Stimulated activated CD4-positive, alpha-beta T cell treated with anti-CD3 and anti-CD28 coated beads, Interleukin-1b, Interleukin-23, amount 100 ng/mL, for 24 hours (primary cell): ENCODE measurements around the gene AGAP2.

Experiments used
- DNase-seq, 4 experiments: peaks; one replicate each; pipeline ENCODE4 v3.0.0-alpha.2; 2020; ENCODE audit warnings: low read depth in 4 of 4, low spot score in 1 of 4

Gene AGAP2

DNA sequence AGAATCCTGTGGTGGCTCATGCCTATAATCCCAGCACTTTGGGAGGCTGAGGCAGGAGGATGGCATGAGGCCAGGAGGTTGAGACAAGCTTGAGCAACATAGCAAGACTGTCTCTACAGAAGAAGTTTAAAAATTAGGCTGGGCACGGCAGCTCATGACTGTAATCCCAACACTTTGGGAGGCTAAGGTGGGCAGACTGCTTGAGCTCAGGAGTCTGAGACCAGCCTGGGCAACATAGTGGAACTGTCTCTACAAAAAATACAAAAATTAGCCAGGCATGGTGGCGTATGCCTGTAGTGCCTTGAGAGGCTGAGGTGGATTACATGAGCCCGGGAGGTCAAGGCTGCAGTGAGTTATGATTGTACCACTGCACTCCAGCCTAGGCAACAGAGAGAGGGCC is 29.3 kb upstream of the AGAP2 start:
- DNase-seq, result no peak

DNA sequence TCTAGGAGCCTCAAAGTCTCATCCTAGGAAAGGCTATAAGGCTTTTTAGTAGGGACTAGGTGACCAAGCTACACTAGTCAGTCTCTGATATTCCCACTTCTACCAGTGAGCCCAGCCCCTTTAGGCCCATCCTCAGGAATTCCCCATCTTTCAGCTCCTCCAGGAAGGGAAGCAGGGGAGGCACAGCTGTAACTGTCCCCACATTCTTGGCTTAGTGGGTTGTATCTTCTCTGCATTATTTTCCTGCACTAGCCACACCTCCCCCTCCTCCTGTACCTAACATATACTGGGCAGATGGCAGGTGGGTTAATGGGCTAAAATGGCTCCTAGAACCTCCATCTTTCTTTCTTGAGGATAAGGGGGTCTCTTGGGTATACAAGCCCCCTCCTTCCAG is 28.8 kb upstream of the AGAP2 start:
- DNase-seq, result no peak

DNA sequence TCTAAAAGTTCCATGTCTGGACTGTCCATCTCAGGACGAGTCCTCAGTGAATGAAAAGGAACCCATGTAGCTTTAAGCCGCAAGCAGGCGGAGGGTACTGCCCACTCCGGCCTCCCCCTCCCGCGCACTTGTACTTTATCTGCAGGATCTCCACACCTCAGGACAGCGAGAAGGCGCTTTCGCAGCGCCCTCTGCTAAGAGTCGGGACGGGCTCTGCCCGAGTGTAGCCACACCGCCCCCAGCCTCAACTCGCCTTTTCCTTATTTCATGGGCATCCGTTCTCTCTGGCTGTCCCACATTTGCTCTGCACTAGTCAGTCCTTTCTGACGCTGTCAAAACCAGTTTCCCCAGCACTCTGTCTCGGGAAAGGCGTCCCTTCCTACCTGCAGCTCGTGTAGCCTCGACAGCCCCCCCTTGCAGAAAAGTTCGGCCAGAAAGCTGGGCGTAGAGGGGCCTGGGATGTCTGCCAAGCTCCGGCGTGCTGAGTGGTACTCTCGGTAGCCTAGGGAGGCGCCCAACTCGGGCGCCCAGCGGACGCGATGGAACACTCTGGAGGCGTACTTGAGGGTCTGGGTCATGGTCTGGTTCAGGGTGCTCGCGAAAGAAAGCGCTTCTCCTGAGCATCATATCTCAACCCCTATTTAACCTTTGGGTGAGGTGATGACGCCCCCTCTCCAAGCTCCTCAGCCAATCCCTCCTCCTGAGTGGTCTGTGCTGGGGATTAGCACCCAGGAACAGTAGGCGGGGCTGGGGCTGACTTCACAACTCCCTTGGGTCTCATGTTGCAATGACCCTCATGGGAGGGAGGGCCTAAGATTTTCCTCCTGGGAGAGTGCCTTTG is 28.1 kb upstream of the AGAP2 start, which contains the start of gene CYP27B1:
Gene CYP27B1 (minus strand): TSS at position 615 of the 841 bp plus-strand sequence. CDS start 37 bp downstream, at position 578.
- DNase-seq, result no peak

DNA sequence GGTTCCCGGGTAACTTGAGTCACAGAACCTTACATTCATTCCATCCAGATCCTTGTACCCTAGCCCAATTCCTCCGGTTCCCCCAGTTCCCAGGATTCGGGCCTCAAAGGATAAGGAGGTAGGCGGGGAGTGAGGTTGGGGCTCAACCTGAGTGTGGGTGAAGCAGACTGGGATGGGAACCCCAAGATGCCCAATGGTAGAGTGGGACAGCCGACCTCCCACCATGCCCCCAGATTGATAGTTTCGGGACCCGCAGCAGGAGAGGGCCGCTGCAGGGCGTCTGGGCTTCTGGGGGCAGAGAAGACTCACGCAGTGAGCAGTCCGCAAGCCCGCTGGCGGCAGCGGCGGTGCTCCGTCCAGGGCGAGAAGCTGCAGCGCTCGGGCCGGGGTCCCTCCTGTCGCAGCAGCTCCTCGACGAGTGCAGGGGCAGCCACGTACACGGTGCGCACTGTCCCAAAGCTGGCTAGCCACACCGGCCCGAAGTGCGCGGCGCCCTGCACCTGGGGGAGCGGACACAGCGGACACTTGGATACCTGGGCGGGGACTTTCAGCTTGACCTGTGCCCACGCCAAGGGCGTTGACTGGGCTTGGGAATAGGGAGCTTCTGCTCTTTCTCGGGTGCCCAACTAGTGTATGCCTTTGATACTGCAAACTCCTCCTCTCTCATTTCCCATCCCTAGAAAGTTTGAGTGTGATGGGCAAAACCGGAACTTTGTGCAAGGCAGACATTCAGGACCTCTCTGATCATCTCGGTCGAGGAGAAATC is 27.3 kb upstream of the AGAP2 start:
- DNase-seq, result no peak

DNA sequence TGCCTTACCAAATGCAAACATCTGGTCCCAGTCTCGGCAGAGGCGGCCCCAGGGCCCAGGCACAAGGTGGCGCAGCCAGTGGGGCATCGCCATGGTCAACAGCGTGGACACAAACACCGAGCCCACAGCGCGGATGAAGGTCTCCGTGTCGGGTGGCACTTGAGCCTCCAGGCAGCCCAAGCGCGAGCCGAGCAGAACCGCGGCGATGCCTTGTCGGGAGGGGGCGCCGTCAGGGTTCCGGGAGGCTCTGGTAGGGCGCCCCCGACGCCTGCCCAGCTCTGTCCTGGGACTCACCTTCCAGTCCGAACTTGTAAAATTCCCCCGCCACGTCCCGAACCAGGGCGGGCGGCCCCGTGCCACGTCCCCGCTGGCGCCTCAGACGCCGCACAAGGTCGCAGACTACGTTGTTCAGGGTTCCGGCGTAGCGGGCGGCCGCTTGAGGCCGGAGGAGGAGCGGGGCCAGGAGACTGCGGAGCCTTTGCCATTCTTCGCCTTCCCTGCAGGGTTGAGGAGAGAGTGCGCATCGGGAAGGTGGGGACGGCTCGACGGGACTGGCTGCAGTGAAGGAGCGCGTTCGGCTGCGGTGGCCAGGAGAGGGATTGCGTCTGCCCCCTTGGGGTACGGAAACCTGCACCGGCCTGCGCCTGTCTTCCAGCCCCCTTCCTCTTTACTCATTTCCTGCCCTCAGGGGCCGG is 26.6 kb upstream of the AGAP2 start:
- peak in 3 of 4 experiments; percentile 38 to 64 (median 45) for DNase-seq

DNA sequence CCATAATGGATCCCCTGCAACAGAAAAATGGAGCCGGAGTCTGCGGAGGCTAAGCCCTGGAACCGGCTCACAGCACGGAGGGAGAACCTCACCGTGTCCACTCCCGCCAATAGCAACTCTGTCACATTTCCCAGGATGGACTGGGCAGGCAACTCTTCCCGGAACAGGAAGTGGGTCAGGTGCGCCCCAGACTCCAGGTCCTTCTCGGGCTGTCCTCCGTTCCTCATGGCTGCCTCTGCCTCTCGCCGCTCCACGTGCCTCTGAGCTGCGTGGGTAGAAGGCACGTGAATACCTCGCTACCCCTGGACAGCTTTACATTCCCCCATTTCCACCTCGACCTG is 26.1 kb upstream of the AGAP2 start:
- DNase-seq, result no peak

DNA sequence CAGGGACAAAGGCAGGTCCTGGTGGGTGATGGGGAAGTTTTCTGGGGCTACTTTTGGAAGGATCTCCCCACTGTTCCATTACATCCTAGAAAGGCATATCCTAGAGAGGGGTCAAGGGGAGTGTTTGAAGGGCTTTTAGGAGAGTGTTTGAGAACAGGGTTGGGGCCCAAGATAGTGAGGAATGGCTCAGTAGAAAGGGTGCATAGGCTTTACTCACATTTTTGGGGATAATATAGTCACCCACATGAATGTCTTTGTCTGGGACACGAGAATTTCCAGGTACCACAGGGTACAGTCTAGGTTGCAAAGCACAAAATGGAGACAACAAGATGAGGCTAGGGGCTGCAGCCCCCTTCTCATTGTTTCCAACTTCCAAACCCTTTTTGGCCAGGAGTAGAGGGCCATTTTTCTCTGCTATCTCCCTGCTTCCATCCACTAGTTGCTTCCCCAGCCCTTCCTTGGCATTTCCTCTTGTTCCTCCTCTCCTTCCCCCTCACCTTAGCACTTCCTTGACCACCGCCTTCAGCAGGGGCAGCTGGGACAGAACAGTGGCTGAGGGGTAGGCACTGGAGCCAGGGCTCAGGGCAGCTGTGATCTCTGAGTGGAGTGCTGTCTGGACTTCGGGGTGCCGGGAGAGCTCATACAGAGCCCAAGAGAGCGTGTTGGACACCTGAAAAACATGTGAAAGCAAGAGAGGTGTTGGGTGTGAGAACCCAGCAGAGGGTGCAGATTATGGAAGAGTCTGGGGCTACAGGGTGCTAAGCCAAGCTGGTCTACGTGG is 25.5 kb upstream of the AGAP2 start:
- no peak for DNase-seq

DNA sequence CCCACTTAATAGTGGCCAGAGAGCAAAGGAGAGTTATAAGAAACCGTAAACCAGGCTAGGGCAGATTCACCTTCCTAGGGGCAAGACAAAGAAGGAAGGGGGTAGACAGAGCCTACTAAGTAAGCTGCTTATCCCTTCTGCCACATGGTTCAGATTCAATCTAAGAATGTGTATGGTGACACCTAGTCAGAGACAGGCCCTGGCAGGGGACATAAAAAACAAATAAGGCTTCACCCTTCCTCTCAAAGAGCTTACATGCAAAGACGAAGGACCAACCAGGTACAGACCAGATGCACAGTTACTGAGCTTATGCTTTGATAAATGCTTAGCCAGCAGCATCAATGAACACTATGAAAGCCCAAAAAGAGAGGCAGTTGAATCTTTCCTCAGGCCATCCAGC is 23.9 kb upstream of the AGAP2 start:
- DNase-seq, result no peak

DNA sequence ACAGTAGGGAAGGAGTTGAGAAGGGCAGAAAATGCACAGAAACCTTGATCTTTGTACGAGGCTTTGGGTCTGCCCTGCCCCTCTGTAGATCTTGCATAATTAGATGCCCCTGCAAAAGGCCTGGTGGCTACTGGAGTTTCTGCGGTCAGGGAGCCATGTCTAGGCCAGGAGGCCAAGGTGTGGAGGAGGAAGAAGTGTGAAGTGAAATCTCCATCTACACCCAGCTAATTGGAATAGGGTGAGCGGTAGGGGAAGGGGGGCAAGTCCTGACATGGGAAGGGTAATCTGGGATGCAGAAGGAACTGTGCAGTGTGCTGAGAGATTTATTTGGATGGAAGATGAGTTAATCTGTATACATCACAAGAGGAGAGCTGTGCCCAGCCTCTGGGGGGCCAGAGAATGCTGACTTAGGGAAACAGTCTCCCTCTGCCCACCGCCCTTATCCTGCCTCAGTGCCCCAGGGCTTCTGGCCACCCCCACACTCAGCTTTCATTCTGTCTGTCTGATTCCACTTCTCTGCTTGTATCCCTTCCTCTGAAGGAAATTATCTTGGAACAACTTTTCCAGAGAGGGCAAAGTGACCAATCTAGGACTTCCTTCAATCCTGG is 23.0 kb upstream of the AGAP2 start:
- DNase-seq, result no peak

DNA sequence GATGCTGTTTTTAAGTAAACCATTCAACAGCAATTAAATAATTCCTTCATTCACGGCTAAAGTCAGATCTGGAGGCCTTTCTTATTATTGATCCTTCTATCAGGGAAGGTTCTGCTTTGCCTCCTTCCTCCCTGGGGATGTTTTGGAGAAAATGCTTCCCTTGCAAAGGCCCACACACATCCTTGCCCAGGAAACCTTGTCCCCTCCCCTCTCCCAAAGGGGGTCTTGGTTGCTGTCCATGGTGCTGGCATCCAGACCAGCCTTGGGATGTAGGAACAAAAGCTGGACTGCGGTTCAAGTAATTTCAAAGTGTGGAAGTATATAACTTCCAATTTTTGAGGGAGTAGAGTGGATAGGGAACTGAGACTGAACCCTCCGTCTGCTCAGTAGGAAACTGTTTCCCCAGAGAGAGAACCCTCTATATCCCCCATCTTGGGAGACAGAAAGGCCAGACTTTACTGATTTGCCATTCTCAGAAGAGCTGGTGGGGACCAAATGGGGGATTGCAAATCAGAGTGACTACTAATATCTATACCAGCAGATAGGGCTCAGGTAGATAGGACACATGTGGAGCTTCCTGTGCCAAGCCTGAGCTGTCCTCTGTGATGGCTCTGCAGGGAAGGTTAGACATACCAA is 21.9 kb upstream of the AGAP2 start:
- DNase-seq, result no peak

DNA sequence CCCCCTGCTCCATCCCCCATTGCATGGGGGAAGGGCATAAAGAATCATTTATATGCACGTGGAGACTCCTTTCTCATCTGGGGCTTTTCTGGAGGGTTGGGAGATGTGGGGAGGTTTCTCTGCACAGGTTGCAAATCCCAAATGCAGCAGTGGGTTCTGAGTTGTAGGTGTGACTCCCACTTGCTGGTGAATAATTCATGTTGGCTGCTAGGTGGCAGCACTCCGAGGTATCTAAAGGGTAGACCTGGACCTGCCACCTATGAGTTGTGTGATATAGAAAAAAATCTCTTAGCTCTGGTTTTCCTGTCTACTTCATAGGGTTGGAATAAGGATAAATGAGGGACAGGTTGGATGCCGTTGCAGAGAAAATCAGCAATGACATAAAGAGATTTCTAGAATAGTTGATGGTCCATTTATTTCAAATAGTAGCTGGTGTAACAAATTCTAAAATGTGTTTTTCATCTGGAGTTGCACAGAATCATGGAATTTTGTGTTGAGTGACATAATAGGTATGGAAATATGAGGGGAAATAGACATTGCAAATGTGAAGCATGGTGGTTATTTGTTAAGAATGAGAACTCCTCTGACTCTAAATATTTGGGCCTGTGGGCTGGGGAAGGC is 20.9 kb upstream of the AGAP2 start:
- no peak for DNase-seq

DNA sequence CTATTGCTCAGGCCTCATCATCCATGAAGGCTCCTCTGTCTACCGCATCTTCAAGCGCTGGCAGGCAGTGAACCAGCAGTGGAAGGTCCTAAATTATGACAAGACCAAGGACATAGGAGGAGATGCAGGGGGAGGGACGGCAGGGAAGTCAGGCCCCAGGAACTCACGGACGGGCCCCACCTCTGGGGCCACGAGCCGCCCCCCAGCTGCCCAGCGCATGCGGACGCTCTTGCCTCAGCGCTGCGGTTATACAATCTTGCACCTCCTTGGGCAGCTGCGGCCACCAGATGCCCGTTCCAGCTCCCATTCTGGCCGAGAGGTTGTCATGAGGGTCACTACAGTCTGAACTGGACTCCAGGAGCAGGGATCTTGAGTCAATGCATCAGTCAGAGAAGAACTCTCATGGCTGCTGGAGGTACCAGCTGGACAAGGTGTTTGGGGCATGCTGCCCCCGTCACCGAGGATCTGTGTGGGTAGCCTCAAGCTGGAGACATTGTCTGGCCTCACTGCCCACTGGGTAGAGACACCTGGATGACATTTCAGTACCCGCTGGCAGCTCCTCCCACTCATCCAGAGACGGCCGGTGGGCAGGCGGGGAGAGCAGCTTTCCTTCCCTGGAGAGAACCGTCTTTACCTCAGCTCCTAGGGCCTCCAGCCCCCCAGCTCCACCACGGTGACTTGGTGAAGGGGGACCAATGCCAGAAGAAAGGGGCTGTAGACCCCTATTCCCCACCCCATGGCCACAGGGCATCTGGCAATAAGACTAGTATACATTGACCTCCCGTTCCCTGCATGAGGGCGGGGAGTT is 20.2 kb upstream of the AGAP2 start:
- DNase-seq, result no peak

DNA sequence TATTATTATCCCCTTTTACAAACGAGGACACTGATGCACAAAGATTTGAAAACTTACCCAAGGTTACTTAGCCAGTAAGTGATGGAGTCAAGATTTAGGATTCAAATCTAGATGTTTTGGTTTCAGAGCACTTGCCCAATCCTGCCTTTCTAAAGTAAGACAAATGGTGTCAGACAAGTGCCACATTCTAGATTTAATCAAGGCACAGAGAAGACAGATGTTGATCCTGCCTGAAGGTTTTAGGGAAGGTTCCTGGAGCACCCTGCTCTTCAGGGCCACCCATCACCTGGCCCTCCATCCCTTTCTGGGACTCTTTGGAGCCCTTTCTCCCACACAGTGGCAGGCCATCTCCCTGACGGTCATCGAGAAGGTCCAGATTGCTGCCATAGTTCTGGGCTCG is 19.2 kb upstream of the AGAP2 start:
- no peak for DNase-seq

DNA sequence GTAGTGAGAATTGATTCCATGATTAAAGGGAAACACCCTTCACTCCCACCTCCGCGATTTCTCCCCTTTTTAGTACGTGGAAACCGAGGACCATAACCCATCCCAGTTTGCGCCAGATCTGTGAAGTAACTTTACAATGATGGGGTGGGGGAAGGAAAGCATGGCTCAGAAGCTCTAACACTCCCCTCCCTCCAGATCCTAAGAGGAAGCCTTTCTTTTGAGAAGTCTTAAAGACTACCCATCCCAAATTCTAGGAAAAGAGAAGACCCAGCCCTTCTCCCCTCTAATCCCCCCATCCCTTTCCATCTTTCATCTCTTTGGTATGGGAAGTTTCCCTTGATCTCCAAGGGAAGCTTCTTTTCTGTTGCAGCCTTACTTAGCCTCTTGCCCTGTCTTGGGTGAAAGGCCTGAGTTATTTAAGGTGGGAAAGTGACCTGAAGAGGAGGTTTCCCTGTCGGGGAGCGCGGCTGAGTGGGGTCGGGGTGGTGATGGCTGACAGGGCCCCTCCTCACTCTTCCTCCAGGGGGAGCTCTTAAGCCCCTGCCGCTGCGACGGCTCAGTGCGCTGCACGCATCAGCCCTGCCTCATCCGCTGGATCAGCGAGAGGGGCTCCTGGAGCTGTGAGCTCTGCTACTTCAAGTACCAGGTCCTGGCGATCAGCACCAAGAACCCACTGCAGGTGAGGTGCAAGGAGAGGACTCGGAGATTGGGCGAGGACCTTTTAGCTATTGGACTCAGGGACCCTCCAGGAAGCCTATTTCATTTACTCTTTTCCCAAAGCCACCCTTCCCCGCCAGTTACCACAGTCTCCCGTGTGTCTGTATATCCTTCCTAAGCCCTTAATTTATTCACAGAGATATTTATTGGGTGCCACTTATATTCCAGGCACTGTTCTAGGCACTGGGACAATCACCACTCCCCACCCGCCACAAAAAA is 18.1 kb upstream of the AGAP2 start:
- peak; percentile 38 to 62 (median 54) for DNase-seq

DNA sequence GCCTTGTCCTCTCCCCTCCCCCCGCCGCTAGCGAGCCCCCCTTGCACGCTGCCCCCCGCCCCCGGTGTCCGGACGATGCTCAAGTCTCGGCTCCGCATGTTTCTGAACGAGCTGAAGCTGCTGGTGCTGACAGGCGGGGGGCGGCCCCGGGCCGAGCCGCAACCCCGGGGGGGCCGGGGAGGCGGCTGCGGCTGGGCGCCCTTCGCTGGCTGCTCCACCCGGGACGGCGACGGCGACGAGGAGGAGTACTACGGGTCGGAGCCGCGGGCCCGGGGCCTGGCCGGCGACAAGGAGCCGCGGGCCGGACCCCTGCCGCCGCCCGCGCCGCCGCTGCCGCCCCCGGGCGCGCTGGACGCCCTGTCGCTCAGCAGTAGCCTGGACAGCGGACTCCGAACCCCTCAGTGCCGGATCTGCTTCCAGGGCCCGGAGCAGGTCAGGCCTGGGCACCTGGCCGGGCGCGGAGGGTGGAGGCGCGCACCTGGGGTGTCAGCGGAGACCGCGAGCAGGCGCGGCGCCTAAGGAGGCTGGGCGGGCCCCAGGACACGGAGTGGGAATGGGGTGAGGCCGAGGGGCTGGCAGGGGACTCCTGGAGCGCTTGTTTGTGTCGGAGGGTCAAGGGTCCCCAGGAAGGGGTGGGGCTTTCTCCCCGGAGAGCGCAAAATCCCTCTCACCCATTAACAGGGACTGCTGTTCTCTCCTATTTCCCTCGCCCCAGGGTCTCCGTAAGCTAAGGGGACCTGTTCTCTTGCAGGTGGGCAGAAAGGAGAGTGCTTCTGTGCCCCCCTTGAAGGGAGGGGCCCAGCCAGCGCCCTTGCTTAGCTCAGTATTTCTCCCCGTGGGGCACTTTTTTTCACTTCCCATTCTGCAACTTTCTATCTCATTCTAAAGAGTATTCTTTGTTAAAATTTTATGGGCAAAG is 17.2 kb upstream of the AGAP2 start:
- no peak for DNase-seq

DNA sequence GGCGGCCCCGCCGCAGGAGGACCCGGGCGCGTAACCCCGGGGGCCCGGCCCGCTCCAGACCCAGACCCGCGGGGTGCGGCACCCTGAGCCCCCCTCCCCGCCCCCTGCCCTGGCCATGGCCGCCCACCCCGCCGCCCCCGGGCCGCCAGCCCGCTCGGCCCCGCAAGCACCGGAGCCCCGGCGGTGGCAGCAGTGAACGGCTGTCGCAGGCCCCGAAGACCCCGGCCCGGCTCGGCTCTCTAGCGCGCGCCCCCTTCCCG is 16.6 kb upstream of the AGAP2 start:
- no peak for DNase-seq
